ENCODE measurements around the gene IL20. TPM values are rescaled to one million over a fixed set of nuclear protein-coding genes. Genes with fewer than 3 reads are reported as not detected.

The IL20 gene
- total RNA-seq, 1 donor from 2014 or later = not detected

- Mint-ChIP-seq H3K27ac (ENCODE audit: unreplicated experiment) (no peak overlapping the region), H3K9me3 (no peaks in the 10 kb centered on the region), H3K4me1 (no peaks in the 10 kb centered on the region), H3K36me3 (ENCODE audit: low read depth) (no peaks in the 10 kb centered on the region), H3K27me3 (ENCODE audit: low read depth) (peaks cover 27% of the 10 kb centered on the region), H3K4me3 (no peak overlapping the region)
- DNase-seq (ENCODE audit: low read depth, low spot score) = no peak
- no peak for TF ChIP-seq CTCF (conservative IDR thresholded peaks at IDR 0.05)
Measured at GRCh38 chr1:206832352-206832880, 33.0 kb upstream of the IL20 start.

GRCh38 chr1:206833106-206833680, 32.2 kb upstream of the IL20 start:
- no peak for TF ChIP-seq CTCF (conservative IDR thresholded peaks at IDR 0.05)
- Mint-ChIP-seq H3K4me1 (no peaks in the 10 kb centered on the region), H3K36me3 (ENCODE audit: low read depth) (no peaks in the 10 kb centered on the region), H3K9me3 (no peaks in the 10 kb centered on the region), H3K27me3 (ENCODE audit: low read depth) (peaks cover 30% of the 10 kb centered on the region), H3K27ac (ENCODE audit: unreplicated experiment) (no peak overlapping the region), H3K4me3 (no peak overlapping the region)
- no peak for DNase-seq (ENCODE audit: low read depth, low spot score)

GRCh38 chr1:206833801-206834200, 31.6 kb upstream of the IL20 start:
- Mint-ChIP-seq H3K4me1 (no peaks in the 10 kb centered on the region), H3K27ac (ENCODE audit: unreplicated experiment) (no peak overlapping the region), H3K9me3 (no peaks in the 10 kb centered on the region), H3K4me3 (no peak overlapping the region), H3K27me3 (ENCODE audit: low read depth) (peaks cover 31% of the 10 kb centered on the region), H3K36me3 (ENCODE audit: low read depth) (no peaks in the 10 kb centered on the region)
- DNase-seq (ENCODE audit: low read depth, low spot score) = no peak
- no peak for TF ChIP-seq CTCF (conservative IDR thresholded peaks at IDR 0.05)

DNA sequence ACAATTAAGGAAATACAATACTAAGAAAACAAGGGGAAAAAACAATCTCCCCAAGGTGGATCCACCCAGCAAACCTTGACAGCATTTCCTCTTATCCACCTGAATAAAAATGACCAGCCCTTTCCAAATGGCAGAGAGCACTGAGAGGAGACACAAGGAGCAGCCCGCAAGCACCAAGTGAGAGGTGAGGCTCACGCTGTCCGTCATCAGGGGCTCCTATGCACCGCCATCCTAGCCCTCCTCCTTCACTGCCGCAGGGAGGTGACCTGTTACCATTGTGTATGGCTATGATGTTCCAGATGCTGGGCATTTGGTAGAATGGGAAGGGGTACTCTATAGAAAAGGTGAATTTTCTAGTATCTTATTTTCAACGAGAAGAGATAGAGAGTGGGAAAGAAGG, 31.2 kb upstream of the IL20 start:
- peak overlapping the region; percentile 4 for H3K27ac Mint-ChIP-seq (ENCODE audit: unreplicated experiment)
- no peak for TF ChIP-seq CTCF (conservative IDR thresholded peaks at IDR 0.05)

DNA sequence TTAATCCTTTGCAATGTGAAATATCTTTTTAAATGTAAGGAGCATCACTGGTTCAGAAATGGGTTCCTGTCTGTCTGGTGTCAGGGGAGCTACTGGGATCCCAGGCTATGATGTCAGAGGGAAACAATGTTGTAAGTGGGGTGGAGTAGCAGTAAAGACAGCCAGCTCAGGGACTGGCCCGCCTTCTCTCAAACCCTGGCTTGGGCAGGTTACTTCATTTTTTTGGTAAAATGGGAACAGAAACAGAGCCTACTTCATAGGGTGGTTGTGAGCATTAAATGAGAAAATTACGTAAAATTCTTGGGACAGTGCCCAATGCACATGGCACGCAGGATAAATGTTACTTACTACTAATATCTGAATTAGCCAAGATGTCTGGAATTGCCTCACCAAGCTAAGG, 30.7 kb upstream of the IL20 start:
- H3K9me3 Mint-ChIP-seq = no peaks in the 10 kb centered on the region
- no peak overlapping the region for H3K27ac Mint-ChIP-seq (ENCODE audit: unreplicated experiment)
- no peak overlapping the region for H3K4me3 Mint-ChIP-seq
- TF ChIP-seq CTCF (conservative IDR thresholded peaks at IDR 0.05) = no peak
- H3K4me1 Mint-ChIP-seq = no peaks in the 10 kb centered on the region
- no peaks in the 10 kb centered on the region for H3K36me3 Mint-ChIP-seq (ENCODE audit: low read depth)
- H3K27me3 Mint-ChIP-seq (ENCODE audit: low read depth) = peaks cover 26% of the 10 kb centered on the region
- DNase-seq (ENCODE audit: low read depth, low spot score) = no peak

More for the DNA sequence above, 31.2 kb upstream of the IL20 start:
- Mint-ChIP-seq H3K9me3 (no peaks in the 10 kb centered on the region), H3K27me3 (ENCODE audit: low read depth) (peaks cover 27% of the 10 kb centered on the region), H3K36me3 (ENCODE audit: low read depth) (no peaks in the 10 kb centered on the region), H3K4me3 (no peak overlapping the region), H3K4me1 (no peaks in the 10 kb centered on the region)
- DNase-seq (ENCODE audit: low read depth, low spot score) = no peak

All from neural crest cell (in vitro differentiated cells).